ENCODE measurements around the gene CDK19. TPM values are rescaled to one million over a fixed set of nuclear protein-coding genes. Genes with fewer than 3 reads are reported as not detected.

CDK19 gene
- total RNA-seq, 1 experiment from 2014 or later: 7.0 TPM

GRCh38 chr6:110731898-110732297 is 83.4 kb downstream of the CDK19 start:
- Histone ChIP-seq H4K5ac (ENCODE audit: insufficient read length, low read depth, low read length) (no peak overlapping the region), H3K4me2 (ENCODE audit: insufficient read depth, insufficient read length, low read length) (no peak overlapping the region), H3K27ac (ENCODE audit: insufficient read length, low read depth, low read length) (no peak overlapping the region), H2BK15ac (ENCODE audit: low read depth, low read length) (no peak overlapping the region), H2BK20ac (ENCODE audit: low read depth, low read length, poor library complexity, severe bottlenecking) (no peak overlapping the region), H2BK12ac (ENCODE audit: insufficient read length, low read depth, low read length) (no peak overlapping the region), H2BK5ac (ENCODE audit: insufficient read length, low read length) (no peak overlapping the region), H4K20me1 (ENCODE audit: control insufficient read depth, insufficient read depth, insufficient read length) (no peaks in the 10 kb centered on the region), H3K4ac (ENCODE audit: low read depth, low read length) (no peak overlapping the region), H3K23ac (ENCODE audit: insufficient read length, low read depth, low read length) (no peak overlapping the region), H3K18ac (ENCODE audit: insufficient read length, low read depth, low read length) (no peak overlapping the region), H3K4me1 (ENCODE audit: insufficient read depth, low read length) (no peaks in the 10 kb centered on the region), H3K27me3 (ENCODE audit: insufficient read depth, low read length) (no peaks in the 10 kb centered on the region), H3T11ph (ENCODE audit: low read length) (no peak overlapping the region), H2AK5ac (ENCODE audit: insufficient read length, low read length) (no peak overlapping the region), H2BK120ac (ENCODE audit: low read depth, low read length, poor library complexity, severe bottlenecking) (no peak overlapping the region), H3K9me3 (ENCODE audit: control insufficient read depth, low read depth, low read length) (no peaks in the 10 kb centered on the region), H3K9ac (ENCODE audit: extremely low read depth, insufficient read length, low read length) (no peak overlapping the region), H4K91ac (ENCODE audit: insufficient read length, low read depth, low read length) (no peak overlapping the region), H3K79me1 (ENCODE audit: insufficient read depth, low read depth, low read length, poor library complexity, severe bottlenecking) (no peaks in the 10 kb centered on the region), H2AFZ (ENCODE audit: low read length) (no peak overlapping the region), H3K79me2 (ENCODE audit: insufficient read depth, low read length) (no peaks in the 10 kb centered on the region), H3K23me2 (ENCODE audit: insufficient read length, low read depth, low read length, poor library complexity, severe bottlenecking) (no peaks in the 10 kb centered on the region), H4K8ac (replicated peaks; ENCODE audit: insufficient read length, low read depth, low read length) (no peak overlapping the region), H3K56ac (ENCODE audit: insufficient read length, low read depth, low read length) (no peak overlapping the region), H3K14ac (ENCODE audit: insufficient read depth, low read length) (no peak overlapping the region)
- H3K4me1 Mint-ChIP-seq: no peaks in the 10 kb centered on the region
- H3K27ac Mint-ChIP-seq: no peak overlapping the region; a peak in 1 of 7 replicates
- H3K27me3 Mint-ChIP-seq (ENCODE audit: low read depth): no peaks in the 10 kb centered on the region
- no peak for DNase-seq
- no peaks in the 10 kb centered on the region; a peak in 1 of 5 replicates for H3K9me3 Mint-ChIP-seq
- no peak overlapping the region for H3K4me3 Mint-ChIP-seq
- TF ChIP-seq CTCF (conservative IDR thresholded peaks at IDR 0.05): no peak; the same call in 2 of the 3 replicates
- no CpG with 5 or more reads among the region's 3 CpGs for WGBS (ENCODE audit: extremely low coverage, insufficient read length, low lambda C conversion rate)
- 0 out of 7 replicates have a peak, but pooled peaks cover 0 to 3% (median 0%) of the 10 kb centered on the region in 3 experiments for H3K36me3 Mint-ChIP-seq (ENCODE audit: insufficient read depth in 1 of 3, low read depth in 3 of 3)

Data from H9 (cell line).